LNCAP (cell line): ENCODE data around the gene KRT86.
A peak's percentile ranks its signal among the peaks of the same experiment; 100 is the strongest.

Experiments used
- CTCF ChIP-seq: fragments of 450-650 bp; IDR thresholded peaks from 2 replicates; pipeline ENCODE4 v1.5.1; 2017; ENCODE audit warnings: mild to moderate bottlenecking

The KRT86 gene

GRCh38 chr12:52284562-52285171 lies 10.2 kb downstream of the KRT86 start:
- TF ChIP-seq CTCF = no peak

- TF ChIP-seq CTCF = no peak
Observed at GRCh38 chr12:52285172-52285745, 10.8 kb downstream of the KRT86 start.

GRCh38 chr12:52285851-52286530 lies 11.5 kb downstream of the KRT86 start:
- TF ChIP-seq CTCF = no peak

- peak; percentile 33; the same call in 1 of the 2 replicates for TF ChIP-seq CTCF
Observed at GRCh38 chr12:52286857-52287785, 12.7 kb downstream of the KRT86 start.

- TF ChIP-seq CTCF = no peak
Observed at GRCh38 chr12:52291267-52291935, 17.0 kb downstream of the KRT86 start, which contains the start of gene KRT81. TSS of gene KRT81 (minus strand) at chr12:52291534. CDS start at chr12:52291465, 69 bp downstream.

- TF ChIP-seq CTCF = no peak
Observed at GRCh38 chr12:52293926-52294325, 19.5 kb downstream of the KRT86 start.

- no peak for TF ChIP-seq CTCF
Observed at GRCh38 chr12:52294803-52295202, 20.4 kb downstream of the KRT86 start.
